Nephron (organoid): ENCODE results near the gene CCNJL.
A peak's percentile ranks its signal among the peaks of the same experiment; 100 is the strongest.

Experiments used
- H3K27ac Mint-ChIP-seq, 3 experiments: 2 replicates each; pipeline ENCODE4 v1.8.0; 2020; ENCODE audit warnings: mixed read lengths in 3 of 3, mild to moderate bottlenecking in 2 of 3, moderate library complexity in 1 of 3
- H3K27me3 Mint-ChIP-seq: 2 replicates; pipeline ENCODE4 v1.8.0; 2021; ENCODE audit warnings: low read depth, mild to moderate bottlenecking, moderate library complexity, mixed read lengths
- H3K36me3 Mint-ChIP-seq: 2 replicates; pipeline ENCODE4 v1.8.0; 2020; ENCODE audit warnings: low read depth, mixed read lengths
- H3K4me1 Mint-ChIP-seq: 2 replicates; pipeline ENCODE4 v1.8.0; 2020; ENCODE audit warnings: mixed read lengths
- H3K4me3 Mint-ChIP-seq, 3 experiments: 2 replicates each; pipeline ENCODE4 v1.8.0; 2020; ENCODE audit warnings: mild to moderate bottlenecking in 3 of 3, mixed read lengths in 3 of 3, moderate library complexity in 2 of 3
- H3K9me3 Mint-ChIP-seq: 2 replicates; pipeline ENCODE4 v1.8.0; 2020; ENCODE audit warnings: mixed read lengths
- CTCF ChIP-seq, 3 experiments: fragments of 200-600 bp; sonication (generic); IDR thresholded peaks; one replicate each; pipeline ENCODE4 v1.5.0; 2021; ENCODE audit warnings: antibody characterized with exemption in 3 of 3; ENCODE audit not compliant: unreplicated experiment in 3 of 3

Gene CCNJL

GRCh38 chr5:160274483-160274931 is 37.9 kb downstream of the CCNJL start:
- H3K36me3 Mint-ChIP-seq: peaks cover 37% of the 10 kb centered on the region
- peaks cover 26% of the 10 kb centered on the region for H3K4me1 Mint-ChIP-seq
- H3K27me3 Mint-ChIP-seq: peaks cover 4% of the 10 kb centered on the region
- no peaks in the 10 kb centered on the region for H3K9me3 Mint-ChIP-seq
- no peak for TF ChIP-seq CTCF (IDR thresholded peaks at IDR 0.05; ENCODE audit: unreplicated experiment in 3 of 3)
- no peak overlapping the region for H3K27ac Mint-ChIP-seq
- H3K4me3 Mint-ChIP-seq: no peak overlapping the region

DNA sequence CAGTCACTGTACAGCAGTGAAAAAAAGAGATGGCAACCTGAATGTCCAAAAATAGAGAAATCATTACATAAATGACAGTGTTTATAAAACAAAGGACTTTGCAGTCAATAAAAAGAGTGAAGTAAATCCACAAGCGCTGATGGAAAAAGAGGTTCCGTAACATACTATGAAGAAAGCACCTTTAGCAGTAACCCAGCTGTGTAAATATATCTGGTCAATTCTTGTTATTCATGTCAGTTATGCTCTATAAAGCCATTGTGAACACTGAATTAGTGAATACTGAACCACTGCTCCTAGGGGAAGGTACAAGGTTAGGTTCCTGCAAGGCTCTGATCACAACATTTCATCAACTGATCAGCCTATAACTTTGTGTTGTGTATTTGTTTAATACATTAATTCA is 39.5 kb downstream of the CCNJL start:
- H3K4me3 Mint-ChIP-seq: no peak overlapping the region
- TF ChIP-seq CTCF (IDR thresholded peaks at IDR 0.05; ENCODE audit: unreplicated experiment in 3 of 3): no peak
- H3K4me1 Mint-ChIP-seq: peaks cover 17% of the 10 kb centered on the region
- no peaks in the 10 kb centered on the region for H3K9me3 Mint-ChIP-seq
- no peaks in the 10 kb centered on the region for H3K27me3 Mint-ChIP-seq
- H3K36me3 Mint-ChIP-seq: peaks cover 39% of the 10 kb centered on the region
- H3K27ac Mint-ChIP-seq: no peak overlapping the region

GRCh38 chr5:160272264-160272663 is 40.1 kb downstream of the CCNJL start:
- H3K4me1 Mint-ChIP-seq: peaks cover 17% of the 10 kb centered on the region
- TF ChIP-seq CTCF (IDR thresholded peaks at IDR 0.05; ENCODE audit: unreplicated experiment in 3 of 3): no peak
- H3K27ac Mint-ChIP-seq: peak overlapping the region; percentile 83 to 91 (median 84)
- H3K9me3 Mint-ChIP-seq: no peaks in the 10 kb centered on the region
- no peaks in the 10 kb centered on the region for H3K27me3 Mint-ChIP-seq
- no peak overlapping the region for H3K4me3 Mint-ChIP-seq
- peaks cover 39% of the 10 kb centered on the region for H3K36me3 Mint-ChIP-seq

DNA sequence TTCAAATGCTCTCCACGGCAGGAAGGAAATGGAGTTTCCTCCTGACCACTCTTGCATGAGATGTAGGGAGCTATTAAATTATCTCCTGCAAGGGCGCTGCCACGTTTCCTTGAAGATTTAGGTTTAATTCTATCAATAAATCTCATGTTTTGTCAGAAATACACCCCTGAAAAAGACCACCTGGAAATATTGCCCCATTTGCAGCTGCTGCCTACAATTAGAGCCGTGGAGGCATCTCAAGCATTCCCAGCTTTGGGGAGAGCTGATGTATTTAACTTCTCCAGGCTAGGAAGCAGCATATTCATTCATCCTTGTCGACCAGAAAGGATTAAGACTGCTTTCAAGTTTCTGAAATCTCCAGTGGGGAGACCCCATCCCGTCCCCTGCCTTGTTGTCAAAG is 40.5 kb downstream of the CCNJL start:
- peak overlapping the region in 1 of 3 experiments; percentile 59 for H3K4me3 Mint-ChIP-seq
- no peak for TF ChIP-seq CTCF (IDR thresholded peaks at IDR 0.05; ENCODE audit: unreplicated experiment in 3 of 3)

DNA sequence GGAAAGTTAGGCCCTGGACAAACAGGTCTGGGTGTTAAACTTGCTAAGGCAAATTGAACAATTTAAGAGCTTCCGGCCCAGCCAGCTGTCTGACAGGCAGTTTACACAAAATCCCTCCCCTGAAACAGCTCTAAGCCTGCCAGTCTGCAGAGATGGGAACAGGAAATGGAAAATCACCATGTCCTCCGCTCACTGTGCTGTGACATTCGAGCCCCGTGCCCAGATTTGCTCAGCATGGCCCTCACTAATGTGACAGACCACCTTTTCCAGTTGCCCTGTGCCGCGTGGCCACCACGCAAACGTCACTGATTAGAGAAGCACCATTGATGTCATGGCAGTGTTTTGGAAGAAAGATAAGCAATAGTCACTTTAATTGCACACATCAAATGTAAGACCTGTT is 41.0 kb downstream of the CCNJL start:
- Mint-ChIP-seq H3K4me3 (peak overlapping the region; percentile 12 to 59 (median 15)), H3K9me3 (no peaks in the 10 kb centered on the region), H3K36me3 (peaks cover 33% of the 10 kb centered on the region), H3K27me3 (no peaks in the 10 kb centered on the region), H3K27ac (peak overlapping the region; percentile 83 to 91 (median 84)), H3K4me1 (peaks cover 17% of the 10 kb centered on the region)
- no peak for TF ChIP-seq CTCF (IDR thresholded peaks at IDR 0.05; ENCODE audit: unreplicated experiment in 3 of 3)

More for the DNA sequence above, 40.5 kb downstream of the CCNJL start:
- no peaks in the 10 kb centered on the region for H3K27me3 Mint-ChIP-seq
- peaks cover 17% of the 10 kb centered on the region for H3K4me1 Mint-ChIP-seq
- H3K9me3 Mint-ChIP-seq: no peaks in the 10 kb centered on the region
- peak overlapping the region; percentile 83 to 91 (median 84) for H3K27ac Mint-ChIP-seq
- H3K36me3 Mint-ChIP-seq: peaks cover 35% of the 10 kb centered on the region

DNA sequence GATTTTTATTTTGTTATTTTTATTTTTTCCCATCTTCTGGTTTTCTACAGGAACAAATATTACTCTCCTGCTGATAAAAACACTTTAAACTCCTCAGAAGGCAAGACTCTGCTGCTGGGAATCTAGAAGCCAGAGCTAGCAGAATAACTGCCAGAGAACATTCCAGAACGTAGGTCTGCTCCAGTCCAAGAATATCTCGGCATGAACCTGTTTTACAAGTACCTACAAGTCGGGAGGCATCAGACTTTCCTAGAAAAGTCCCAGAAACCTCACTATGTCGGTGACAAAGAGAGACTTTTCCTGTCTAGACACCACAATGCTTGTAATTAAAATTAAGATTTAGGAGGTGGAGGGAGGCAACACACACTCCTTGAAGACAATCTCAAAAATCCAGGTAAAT is 41.7 kb downstream of the CCNJL start:
- peaks cover 29% of the 10 kb centered on the region for H3K36me3 Mint-ChIP-seq
- H3K27ac Mint-ChIP-seq: peak overlapping the region; percentile 27 to 83 (median 69)
- no peak for TF ChIP-seq CTCF (IDR thresholded peaks at IDR 0.05; ENCODE audit: unreplicated experiment in 3 of 3)
- H3K27me3 Mint-ChIP-seq: no peaks in the 10 kb centered on the region
- H3K4me3 Mint-ChIP-seq: no peak overlapping the region
- peaks cover 17% of the 10 kb centered on the region for H3K4me1 Mint-ChIP-seq
- H3K9me3 Mint-ChIP-seq: no peaks in the 10 kb centered on the region
